ENCODE measurements around the gene KIAA1586. TPM values are rescaled to one million over a fixed set of nuclear protein-coding genes. Genes with fewer than 3 reads are reported as not detected.
A peak's percentile ranks its signal among the peaks of the same experiment; 100 is the strongest.
"Not testable (repeated sequence)": the region's sequence is repeated elsewhere in the genome, so short reads cannot be mapped to it uniquely, and the experiment has no call there.

KIAA1586 gene
- total RNA-seq, 4 donors from 2014 or later: 2.7 to 13.2 (median 4.9) TPM

GRCh38 chr6:57087916-57088315 is 41.4 kb downstream of the KIAA1586 start:
- no peaks in the 10 kb centered on the region for H3K9me3 ChIP-seq
- no peaks in the 10 kb centered on the region for H3K27me3 ChIP-seq
- H3K27ac ChIP-seq: no peak overlapping the region
- DNase-seq: no peak
- H3K36me3 ChIP-seq: no peaks in the 10 kb centered on the region
- H3K4me3 ChIP-seq: no peak overlapping the region
- TF ChIP-seq CTCF (IDR thresholded peaks at IDR 0.05): no peak
- peaks cover 0 to 21% (median 4%) of the 10 kb centered on the region in 4 donors for H3K4me1 ChIP-seq

GRCh38 chr6:57089265-57089664 is 42.8 kb downstream of the KIAA1586 start:
- peaks cover 0 to 5% (median 0%) of the 10 kb centered on the region in 3 donors for H3K36me3 ChIP-seq
- TF ChIP-seq CTCF (IDR thresholded peaks at IDR 0.05) (no peak), POLR2A (IDR thresholded peaks at IDR 0.05) (no peak)
- H3K4me1 ChIP-seq: peaks cover 0 to 21% (median 4%) of the 10 kb centered on the region in 4 donors
- H3K27me3 ChIP-seq: no peaks in the 10 kb centered on the region
- H3K9me3 ChIP-seq: no peaks in the 10 kb centered on the region
- peak overlapping the region; percentile 60 to 66 (median 62) for H3K4me3 ChIP-seq
- no peak for DNase-seq
- H3K27ac ChIP-seq: peak overlapping the region in 3 of 4 donors; percentile 80 to 88 (median 80)

- TF ChIP-seq POLR2A (IDR thresholded peaks at IDR 0.05) (peak; percentile 76 to 92), CTCF (IDR thresholded peaks at IDR 0.05) (peak in 1 of 6 experiments; percentile 29)
- Histone ChIP-seq H3K36me3 (peaks cover 0 to 6% (median 0%) of the 10 kb centered on the region in 3 donors), H3K27me3 (no peaks in the 10 kb centered on the region), H3K4me1 (peaks cover 0 to 21% (median 4%) of the 10 kb centered on the region in 4 donors), H3K27ac (peak within 1 kb of the TSS; percentile 80 to 88 (median 82)), H3K4me3 (peak within 1 kb of the TSS; percentile 60 to 66 (median 62)), H3K9me3 (no peaks in the 10 kb centered on the region)
- DNase-seq: peak; percentile 96 to 99 (median 98)
Observed at GRCh38 chr6:57089687-57090457, 43.4 kb downstream of the KIAA1586 start, which contains the start of gene ZNF451. Gene ZNF451 (plus strand): TSS chr6:57090188. CDS start chr6:57090254, 66 bp downstream.

- H3K27ac ChIP-seq: peak overlapping the region in 2 of 4 donors; percentile 80 to 88
- DNase-seq, H3K9me3 ChIP-seq, H3K36me3 ChIP-seq, H3K27me3 ChIP-seq: not testable (repeated sequence)
- peak overlapping the region in 2 of 4 donors; percentile 63 to 66 for H3K4me3 ChIP-seq
- peaks cover 0 to 21% (median 4%) of the 10 kb centered on the region in 4 donors for H3K4me1 ChIP-seq
Observed at GRCh38 chr6:57090458-57091067, 44.1 kb downstream of the KIAA1586 start.

- peaks cover 0 to 21% (median 4%) of the 10 kb centered on the region in 4 donors for H3K4me1 ChIP-seq
- H3K4me3 ChIP-seq: peak overlapping the region in 1 of 4 donors; percentile 15
- not testable (repeated sequence) for DNase-seq
Observed at GRCh38 chr6:57091375-57091774, 44.9 kb downstream of the KIAA1586 start.

GRCh38 chr6:57094689-57095088 is 48.2 kb downstream of the KIAA1586 start:
- Histone ChIP-seq H3K4me3 (no peak overlapping the region), H3K27ac (no peak overlapping the region), H3K9me3 (no peaks in the 10 kb centered on the region), H3K4me1 (peaks cover 0 to 15% (median 4%) of the 10 kb centered on the region in 4 donors), H3K36me3 (peaks cover 0 to 18% (median 0%) of the 10 kb centered on the region in 3 donors), H3K27me3 (no peaks in the 10 kb centered on the region)
- TF ChIP-seq POLR2A (IDR thresholded peaks at IDR 0.05) (no peak), CTCF (IDR thresholded peaks at IDR 0.05) (no peak)
- no peak for DNase-seq

More at GRCh38 chr6:57091375-57091774, 44.9 kb downstream of the KIAA1586 start:
- not testable (repeated sequence) for H3K36me3 ChIP-seq, H3K27ac ChIP-seq, H3K27me3 ChIP-seq, H3K9me3 ChIP-seq

All from Peyer's patch (tissue), 4 donors.